Measurements from ENCODE around the gene LRFN2.
A peak's percentile ranks its signal among the peaks of the same experiment; 100 is the strongest.

DNA sequence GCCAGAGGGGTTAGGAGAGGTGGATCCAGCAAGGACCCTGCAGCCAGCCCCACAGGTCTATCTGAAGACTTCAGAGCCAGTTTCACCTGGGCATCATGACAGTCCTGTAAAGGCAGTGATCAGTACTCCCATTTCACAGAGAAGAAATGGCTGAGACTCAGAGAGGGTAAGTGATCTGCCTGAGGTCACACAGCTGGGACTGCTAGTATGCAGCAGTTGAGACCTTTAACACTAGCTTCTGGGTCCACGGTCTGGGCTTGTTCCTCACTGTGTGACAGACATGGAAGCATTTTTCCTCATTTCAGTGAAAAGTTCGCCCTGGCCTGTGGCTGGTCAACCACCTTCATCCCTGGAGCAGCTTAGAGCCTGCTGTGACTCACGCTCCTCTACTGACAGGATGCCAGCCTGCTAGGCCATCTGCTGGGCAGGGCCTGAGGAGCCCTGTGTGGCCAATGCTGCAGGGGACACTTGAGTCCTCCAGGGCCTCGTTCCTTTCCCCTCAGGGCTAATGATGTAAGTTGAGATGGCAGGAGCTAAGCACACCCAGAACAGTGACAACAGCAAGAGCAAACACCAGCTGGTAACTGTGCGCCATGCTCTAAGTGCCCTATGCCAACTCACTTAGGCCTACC is 192.0 kb downstream of the LRFN2 start:
- peak in 1 of 2 donors; percentile 9 for TF ChIP-seq CTCF (conservative IDR thresholded peaks at IDR 0.05 in 1 of 2, IDR thresholded peaks at IDR 0.05 in 1 of 2; ENCODE audit: extremely low read depth in 1 of 2, insufficient read depth in 1 of 2, low read depth in 1 of 2, low read length in 2 of 2)
- no peak for TF ChIP-seq EZH2 (IDR thresholded peaks at IDR 0.05; ENCODE audit: borderline replicate concordance, low read length)

All from mammary epithelial cell (primary cell).